Fibroblast of lung (primary cell): ENCODE measurements around the gene VPS51. TPM values are rescaled to one million over a fixed set of nuclear protein-coding genes. Genes with fewer than 3 reads are reported as not detected.

Experiments
- DNase-seq, 2 donors: peaks; one replicate each; pipeline versions ENCODE4 v3.0.0 to v3.0.0-alpha.2; 2010; ENCODE audit warnings: low read depth in 2 of 2
- H2AFZ ChIP-seq: 2 replicates; pipeline ENCODE4 v1.5.1; 2012; ENCODE audit warnings: low read length, control low read depth, inconsistent platforms
- H3K27ac ChIP-seq: 2 replicates; pipeline ENCODE4 v1.5.1; 2011; ENCODE audit warnings: low read length, control low read depth; ENCODE audit not compliant: insufficient read depth
- H3K27me3 ChIP-seq: 2 replicates; pipeline ENCODE4 v1.5.1; 2011; ENCODE audit warnings: mild to moderate bottlenecking, low read length; ENCODE audit not compliant: control insufficient read depth, insufficient read depth
- H3K36me3 ChIP-seq: 2 replicates; pipeline ENCODE4 v1.5.1; 2011; ENCODE audit warnings: low read length; ENCODE audit not compliant: control insufficient read depth, insufficient read depth
- H3K4me1 ChIP-seq: 2 replicates; pipeline ENCODE4 v1.5.1; 2011; ENCODE audit warnings: low read length; ENCODE audit not compliant: control insufficient read depth, insufficient read depth; ENCODE audit errors: extremely low read depth
- H3K4me2 ChIP-seq: 2 replicates; pipeline ENCODE4 v1.5.1; 2011; ENCODE audit warnings: low read length, control low read depth; ENCODE audit not compliant: insufficient read depth; ENCODE audit errors: extremely low read depth
- H3K4me3 ChIP-seq, 4 experiments: fragments of 200-600 bp in 1 of 4; sonication (generic) in 1 of 4; replicated peaks in 1 of 4; 2 replicates each; pipeline ENCODE4 v1.5.1; 2011 to 2016; ENCODE audit warnings: low read length in 4 of 4, low read depth in 3 of 4, mild to moderate bottlenecking in 3 of 4, control low read depth in 2 of 4, inconsistent platforms in 1 of 4, mixed read lengths in 1 of 4; ENCODE audit not compliant: insufficient read depth in 1 of 4; ENCODE audit errors: control extremely low read depth in 1 of 4
- H3K79me2 ChIP-seq: 2 replicates; pipeline ENCODE4 v1.5.1; 2012; ENCODE audit warnings: mild to moderate bottlenecking, low read length, inconsistent platforms; ENCODE audit not compliant: control insufficient read depth, insufficient read depth
- H3K9ac ChIP-seq: 2 replicates; pipeline ENCODE4 v1.5.1; 2011; ENCODE audit warnings: mild to moderate bottlenecking, low read length, control low read depth; ENCODE audit not compliant: insufficient read depth
- H3K9me3 ChIP-seq: 2 replicates; pipeline ENCODE4 v1.5.1; 2012; ENCODE audit warnings: low read depth, low read length; ENCODE audit not compliant: control insufficient read depth, insufficient read depth
- H4K20me1 ChIP-seq: 2 replicates; pipeline ENCODE4 v1.5.1; 2011; ENCODE audit warnings: low read length; ENCODE audit not compliant: control insufficient read depth, insufficient read depth; ENCODE audit errors: extremely low read depth
- CTCF ChIP-seq, 2 donors: IDR thresholded peaks in 1 of 2; conservative IDR thresholded peaks in 1 of 2; 1 replicate in 1 of 2; 2 replicates in 1 of 2; pipeline ENCODE4 v1.5.1; 2011 to 2012; ENCODE audit warnings: low read length in 2 of 2, control low read depth in 1 of 2, inconsistent platforms in 1 of 2, low read depth in 1 of 2, mild to moderate bottlenecking in 1 of 2
- EZH2 ChIP-seq: IDR thresholded peaks from 2 replicates; pipeline ENCODE4 v1.5.1; 2012; ENCODE audit warnings: low read length, control low read depth, mild to moderate bottlenecking; ENCODE audit errors: missing control alignments
- polyA plus RNA-seq, 2 donors: library from polyadenylated mRNA; depleted of rRNA in 1 of 2; stranded (reverse) in 1 of 2; unstranded in 1 of 2; fragments of >200 nt; gene quantifications; 2 replicates each; pipeline ENCODE4 v1.2.1, GENCODE V29; 2011 to 2012; ENCODE audit warnings: missing spikeins in 1 of 2
- total RNA-seq: library from RNA; depleted of rRNA; stranded (reverse); fragments of >200 nt; gene quantifications from 2 replicates; pipeline ENCODE4 v1.2.1, GENCODE V29; 2014

Gene VPS51
- total and polyA plus RNA-seq, 2 donors (not counting 1 experiment from before 2014, with no cell fraction given) = 22.0 to 144 TPM

- Histone ChIP-seq H3K9ac (no peak overlapping the region), H2AFZ (no peak overlapping the region), H3K4me3 (no peak overlapping the region), H3K27ac (no peak overlapping the region), H3K27me3 (no peaks in the 10 kb centered on the region), H3K9me3 (no peaks in the 10 kb centered on the region), H3K4me1 (peaks cover 9% of the 10 kb centered on the region), H3K4me2 (no peak overlapping the region), H3K36me3 (peaks cover 15% of the 10 kb centered on the region), H4K20me1 (no peaks in the 10 kb centered on the region), H3K79me2 (peaks cover 42% of the 10 kb centered on the region)
- no peak for TF ChIP-seq EZH2
- TF ChIP-seq CTCF (conservative IDR thresholded peaks at IDR 0.05 in 1 of 2, IDR thresholded peaks at IDR 0.05 in 1 of 2; ENCODE audit: low read depth in 1 of 2, low read length in 2 of 2) = no peak
- no peak for DNase-seq
Observed at GRCh38 chr11:65119670-65119995, 23.6 kb downstream of the VPS51 start.

- H3K9me3 ChIP-seq = no peaks in the 10 kb centered on the region
- peaks cover 39% of the 10 kb centered on the region for H3K79me2 ChIP-seq
- TF ChIP-seq CTCF (conservative IDR thresholded peaks at IDR 0.05 in 1 of 2, IDR thresholded peaks at IDR 0.05 in 1 of 2; ENCODE audit: low read depth in 1 of 2, low read length in 2 of 2) = no peak
- no peak for TF ChIP-seq EZH2
- peak overlapping the region; percentile 96 for H3K4me2 ChIP-seq
- H3K36me3 ChIP-seq = peaks cover 15% of the 10 kb centered on the region
- H4K20me1 ChIP-seq = no peaks in the 10 kb centered on the region
- peaks cover 9% of the 10 kb centered on the region for H3K4me1 ChIP-seq
- peak overlapping the region; percentile 94 for H3K27ac ChIP-seq
- H3K9ac ChIP-seq = peak overlapping the region; percentile 95
- H3K4me3 ChIP-seq = peak overlapping the region; percentile 57 to 98 (median 85)
- H2AFZ ChIP-seq = no peak overlapping the region
- no peak for DNase-seq
- no peaks in the 10 kb centered on the region for H3K27me3 ChIP-seq
Observed at GRCh38 chr11:65120831-65121230, 24.8 kb downstream of the VPS51 start.

GRCh38 chr11:65121447-65121864 is 25.4 kb downstream of the VPS51 start:
- H3K79me2 ChIP-seq = peaks cover 33% of the 10 kb centered on the region
- H3K4me3 ChIP-seq = peak overlapping the region; percentile 57 to 98 (median 85)
- H4K20me1 ChIP-seq = no peaks in the 10 kb centered on the region
- no peaks in the 10 kb centered on the region for H3K27me3 ChIP-seq
- peak overlapping the region; percentile 96 for H3K4me2 ChIP-seq
- H3K27ac ChIP-seq = peak overlapping the region; percentile 94
- no peaks in the 10 kb centered on the region for H3K9me3 ChIP-seq
- no peak for DNase-seq
- peak overlapping the region; percentile 95 for H3K9ac ChIP-seq
- H3K36me3 ChIP-seq = peaks cover 16% of the 10 kb centered on the region
- no peak overlapping the region for H2AFZ ChIP-seq
- H3K4me1 ChIP-seq = peaks cover 6% of the 10 kb centered on the region
- no peak for TF ChIP-seq EZH2
- TF ChIP-seq CTCF (conservative IDR thresholded peaks at IDR 0.05 in 1 of 2, IDR thresholded peaks at IDR 0.05 in 1 of 2; ENCODE audit: low read depth in 1 of 2, low read length in 2 of 2) = no peak
